GM19025 (cell line): ENCODE measurements around the gene GCK.

ENCODE experiments used
- ATAC-seq: cut with Tn5 transposase; IDR thresholded peaks from one replicate; pipeline ENCODE4 v1.9.1; 2021; ENCODE audit warnings: mild to moderate bottlenecking, low read depth, moderate library complexity; ENCODE audit not compliant: unreplicated experiment

The GCK gene

DNA sequence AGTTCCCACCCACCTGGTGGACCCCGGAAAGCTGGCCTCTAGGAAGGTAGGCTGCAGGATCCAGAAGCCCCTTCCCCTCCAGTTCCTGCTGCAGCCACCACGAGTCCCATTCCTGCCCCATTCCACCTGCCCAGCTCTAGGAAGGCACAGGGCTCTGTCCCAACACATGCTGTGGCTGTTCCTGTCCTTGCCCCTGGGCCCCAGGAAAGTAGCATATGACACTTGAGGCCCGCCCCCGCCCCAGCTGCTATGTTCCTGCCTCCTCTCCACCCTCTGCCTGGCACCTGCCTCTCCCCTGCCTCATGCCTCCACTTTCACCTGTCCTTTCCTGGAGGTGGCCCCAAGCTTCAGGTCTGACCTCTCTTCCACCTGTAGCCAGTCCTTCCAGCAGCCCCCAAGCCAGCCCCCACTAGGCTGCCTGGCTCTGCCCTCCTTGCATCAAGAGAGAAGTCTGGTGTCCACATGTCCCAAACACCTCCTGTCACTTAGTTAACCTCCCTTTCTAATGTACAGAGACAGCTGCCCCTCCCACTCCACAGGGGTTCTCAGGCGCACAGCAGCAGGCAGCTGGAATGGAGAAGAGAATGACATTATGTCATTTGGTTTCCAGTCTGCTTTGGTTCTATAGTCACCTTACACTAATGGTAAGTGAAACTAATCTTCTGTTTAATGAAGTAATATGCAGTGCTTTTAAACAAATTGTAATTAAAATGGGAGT, 34.3 kb upstream of the GCK start:
- no peak for ATAC-seq

DNA sequence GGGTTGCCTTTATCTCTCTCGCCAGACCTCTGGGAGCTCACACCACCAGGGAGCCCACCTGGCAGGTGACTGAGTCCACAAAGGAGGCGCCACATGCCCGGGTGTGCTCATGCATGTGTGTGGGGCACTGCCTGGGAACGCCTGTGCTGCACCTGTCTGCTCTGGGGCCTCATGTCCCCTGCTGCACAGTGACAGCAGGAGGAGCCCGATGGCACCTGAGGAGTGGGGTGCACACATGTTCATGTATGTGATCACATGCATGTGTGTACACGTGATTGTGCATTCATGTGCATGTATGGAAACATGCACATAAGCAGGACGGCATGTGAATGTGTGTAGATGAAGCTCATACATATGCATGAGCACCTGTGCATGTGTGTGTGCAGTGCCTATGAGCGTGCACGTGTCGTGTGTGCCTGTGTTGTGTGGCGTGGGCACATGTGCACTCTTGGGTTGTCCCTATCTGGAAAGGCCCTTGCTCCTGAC, 33.6 kb upstream of the GCK start:
- ATAC-seq: no peak

DNA sequence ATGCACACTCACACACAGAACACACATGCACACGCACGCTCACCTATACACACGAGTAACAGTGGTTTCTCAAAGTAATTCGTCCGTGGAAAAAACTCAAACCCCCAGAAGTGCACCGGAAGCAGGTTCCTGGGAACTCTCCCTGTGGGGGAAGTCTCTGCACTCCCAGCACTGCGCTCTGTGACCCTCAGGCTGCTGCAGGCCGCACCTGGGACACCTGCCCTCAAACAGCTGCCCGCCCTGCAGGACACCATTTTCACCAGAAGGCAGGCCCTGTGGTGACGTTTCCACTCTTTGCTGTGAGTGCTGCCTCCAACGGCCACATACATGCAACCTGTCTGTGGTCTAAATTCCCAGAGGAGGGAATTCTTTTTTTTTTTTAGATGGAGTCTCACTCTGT, 32.8 kb upstream of the GCK start:
- no peak for ATAC-seq

DNA sequence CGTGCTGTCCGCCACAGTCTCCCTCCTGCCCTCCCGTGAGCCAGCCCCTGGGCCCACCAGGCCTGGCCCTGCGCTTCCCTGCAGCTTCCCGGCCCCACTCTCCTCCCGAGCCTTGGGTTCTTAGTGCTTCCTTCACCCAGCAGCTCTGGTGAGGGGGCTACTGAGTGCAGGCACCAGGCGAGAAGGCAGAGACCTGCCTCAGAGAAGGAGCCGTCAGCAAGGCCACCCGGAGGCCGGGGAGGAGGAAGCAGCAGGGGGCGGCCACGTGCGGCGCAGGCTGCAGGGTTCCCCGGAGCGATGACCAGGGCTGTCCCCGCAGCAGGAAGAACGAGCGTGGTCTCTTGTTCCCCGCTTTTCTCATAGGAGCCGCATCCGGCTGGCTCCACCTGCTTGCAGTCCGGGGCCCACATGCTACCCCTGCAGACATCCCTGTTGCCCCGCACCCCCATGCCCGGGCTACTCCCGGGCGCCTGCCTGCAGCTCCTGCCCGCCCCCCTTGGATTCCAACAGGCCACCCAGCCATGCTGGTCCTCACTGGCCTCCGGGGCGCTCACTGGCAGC, 32.1 kb upstream of the GCK start:
- no peak for ATAC-seq

DNA sequence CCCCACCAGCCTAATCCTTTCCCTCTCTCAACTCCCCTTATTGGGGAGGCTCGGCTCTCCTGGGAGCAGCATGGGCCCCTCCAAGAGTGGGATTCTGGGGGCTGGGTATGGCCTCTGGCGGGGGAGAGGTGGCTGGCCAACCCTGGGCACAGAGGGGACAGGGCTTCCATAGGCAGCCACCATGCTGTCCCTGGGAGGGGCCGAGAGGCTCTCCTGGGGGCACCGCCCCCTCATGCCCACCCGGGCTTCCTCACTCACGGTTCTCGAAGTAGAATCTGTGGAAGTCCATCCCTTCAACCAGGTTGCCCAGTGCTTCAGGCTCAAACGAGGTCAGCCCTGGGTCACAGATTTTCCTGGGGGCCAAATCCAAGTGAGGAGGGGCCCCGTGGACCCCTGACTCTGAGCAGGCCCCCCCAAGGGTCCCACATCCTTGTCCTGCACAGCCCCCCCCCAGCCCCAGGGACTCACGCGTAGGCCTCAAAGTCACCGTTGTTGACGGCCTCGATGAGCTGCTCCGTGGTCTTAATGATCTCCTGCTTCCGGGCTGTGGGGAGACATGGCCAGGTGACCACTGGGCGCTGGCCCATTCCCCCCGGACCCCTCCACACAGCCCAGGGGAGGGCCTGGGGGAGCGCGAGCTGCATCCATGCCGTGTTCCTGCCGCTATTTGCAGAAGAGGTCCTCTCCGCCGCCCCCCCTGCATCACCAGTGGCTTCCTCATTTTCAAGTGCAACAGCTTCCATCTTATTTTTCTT, 31.3 kb upstream of the GCK start:
- no peak for ATAC-seq

DNA sequence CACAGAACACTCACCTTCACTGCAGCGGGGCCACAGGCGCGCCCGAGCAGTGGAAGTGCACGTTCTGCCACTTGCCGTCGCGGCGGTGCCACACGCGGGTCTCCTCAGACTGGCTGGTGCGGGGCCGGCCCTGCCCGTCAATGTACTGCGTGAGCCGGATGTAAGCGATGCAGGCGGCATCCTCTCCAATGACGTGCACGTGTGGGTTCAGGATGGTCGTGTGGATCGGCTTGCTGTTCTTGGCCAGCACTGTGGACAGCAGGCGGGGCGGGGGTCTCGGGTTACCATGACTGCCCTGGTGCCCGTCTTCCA, 30.8 kb upstream of the GCK start:
- no peak for ATAC-seq

DNA sequence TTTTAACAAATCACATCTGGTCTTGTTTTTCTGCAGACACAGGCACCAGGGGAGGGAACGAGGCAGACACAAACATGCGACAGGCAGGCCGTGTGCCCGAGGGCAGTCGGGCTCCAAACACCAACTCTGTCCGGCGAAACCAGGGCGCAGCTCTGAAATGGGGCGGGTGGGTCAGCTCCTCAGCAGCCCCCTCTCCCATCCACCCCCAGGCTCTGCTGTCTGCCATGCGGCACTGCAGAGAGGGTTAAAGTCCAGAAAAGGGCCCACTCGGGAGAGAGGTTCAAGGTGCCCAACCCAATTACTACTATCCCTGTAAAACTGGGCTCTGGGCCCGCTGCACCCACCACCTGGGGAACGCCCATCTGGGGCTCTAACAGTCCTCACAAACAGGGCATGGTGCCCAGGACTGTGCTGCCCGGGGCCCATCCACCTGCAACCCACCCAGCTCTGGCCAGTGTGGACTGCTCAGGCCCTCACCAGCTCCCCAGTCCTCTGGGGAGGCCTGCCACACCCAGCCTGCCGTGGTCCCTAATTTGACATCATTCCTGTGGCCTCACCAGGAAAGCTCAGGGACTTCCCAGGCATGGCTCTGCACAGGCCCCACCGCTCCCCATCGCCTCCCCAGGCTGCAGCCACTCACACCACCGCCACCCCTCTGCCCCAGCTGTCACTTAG, 30.3 kb upstream of the GCK start:
- ATAC-seq: no peak

DNA sequence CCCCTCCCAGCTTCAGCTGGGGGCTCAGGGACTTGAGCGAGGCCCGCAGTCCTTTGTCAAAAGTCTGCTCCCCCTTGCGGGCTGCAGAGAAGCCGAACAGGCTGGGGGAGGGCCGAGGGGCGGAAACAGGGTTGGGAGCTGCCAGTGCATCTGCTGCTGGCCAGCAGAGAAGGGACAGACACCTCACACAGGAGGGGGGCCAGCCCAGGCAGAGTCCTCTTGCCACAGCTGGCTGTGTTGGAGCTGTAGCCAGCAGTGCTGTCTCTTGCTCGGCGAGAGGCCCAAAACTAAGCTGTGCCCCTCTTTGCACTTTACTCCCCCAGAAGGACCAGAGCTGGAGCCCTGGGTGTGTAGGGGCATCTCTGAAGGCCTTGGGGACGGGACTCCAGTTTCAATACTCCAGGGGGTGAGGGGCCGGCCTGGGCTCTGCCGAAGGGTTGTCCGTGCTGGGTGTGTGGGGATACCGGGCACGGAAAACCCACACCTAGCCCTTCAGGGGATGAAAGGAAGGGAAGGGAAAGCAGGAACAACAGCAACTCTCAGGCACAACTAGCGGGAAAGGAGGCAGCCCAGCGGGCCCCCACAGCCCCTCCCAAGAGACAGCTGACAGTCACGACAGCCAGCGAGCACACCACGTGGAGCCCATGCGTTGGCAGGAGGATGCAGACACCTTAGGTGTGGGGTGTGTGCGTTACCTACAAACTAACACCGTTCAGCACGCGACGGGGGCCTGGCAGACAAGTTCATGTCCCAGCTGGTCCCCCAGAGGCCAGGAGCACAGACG, 29.4 kb upstream of the GCK start:
- ATAC-seq: no peak

DNA sequence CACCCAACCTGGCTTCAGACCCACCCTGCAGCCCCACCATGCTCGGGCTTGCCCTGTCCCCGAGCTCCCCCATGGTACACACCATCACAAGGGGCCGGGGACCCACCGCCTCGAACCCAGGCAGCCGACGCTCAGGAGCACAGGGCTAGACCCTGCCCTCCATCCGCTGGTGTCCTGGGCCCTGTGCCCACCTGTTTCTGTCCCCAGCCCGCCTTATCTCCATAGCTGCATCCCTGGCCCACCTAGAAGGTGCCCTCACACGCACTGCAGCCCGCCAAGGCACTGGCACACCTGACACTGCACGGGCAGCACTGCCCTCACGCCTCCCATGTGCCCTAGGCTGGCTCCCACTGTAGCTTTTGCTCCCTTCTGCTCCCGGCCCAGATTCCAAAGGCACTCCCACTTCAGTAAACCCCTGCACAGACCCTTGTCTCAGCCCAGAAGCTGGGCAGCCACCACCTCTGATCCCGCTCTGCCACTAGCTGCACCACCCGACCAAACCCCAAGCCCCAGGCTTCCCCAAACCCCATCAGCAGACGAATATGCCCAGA, 28.7 kb upstream of the GCK start:
- no peak for ATAC-seq

DNA sequence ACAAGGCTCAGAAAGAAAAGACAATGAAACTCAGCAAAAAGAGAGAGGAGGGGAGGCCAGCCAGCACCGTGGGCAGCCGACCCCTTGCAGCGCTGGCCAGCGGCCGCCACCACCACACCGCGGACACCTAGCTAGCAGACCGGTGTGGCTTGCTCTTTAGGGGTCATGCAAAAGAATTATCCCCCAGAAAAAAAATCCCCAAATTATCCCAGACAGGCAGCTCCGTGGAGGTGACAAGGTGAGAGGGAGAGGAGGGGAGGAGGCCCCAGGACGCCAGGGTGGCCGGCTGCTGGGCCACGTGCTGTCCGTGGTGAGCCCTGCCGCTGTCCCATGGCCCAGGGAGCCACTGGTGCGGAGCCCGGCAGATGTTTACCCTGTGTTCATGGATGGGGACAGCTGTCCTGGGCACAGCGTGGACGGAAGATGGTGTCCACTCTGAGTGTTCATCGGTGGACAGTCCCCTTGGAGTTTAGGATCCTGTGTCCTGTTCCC, 28.0 kb upstream of the GCK start:
- ATAC-seq: no peak

DNA sequence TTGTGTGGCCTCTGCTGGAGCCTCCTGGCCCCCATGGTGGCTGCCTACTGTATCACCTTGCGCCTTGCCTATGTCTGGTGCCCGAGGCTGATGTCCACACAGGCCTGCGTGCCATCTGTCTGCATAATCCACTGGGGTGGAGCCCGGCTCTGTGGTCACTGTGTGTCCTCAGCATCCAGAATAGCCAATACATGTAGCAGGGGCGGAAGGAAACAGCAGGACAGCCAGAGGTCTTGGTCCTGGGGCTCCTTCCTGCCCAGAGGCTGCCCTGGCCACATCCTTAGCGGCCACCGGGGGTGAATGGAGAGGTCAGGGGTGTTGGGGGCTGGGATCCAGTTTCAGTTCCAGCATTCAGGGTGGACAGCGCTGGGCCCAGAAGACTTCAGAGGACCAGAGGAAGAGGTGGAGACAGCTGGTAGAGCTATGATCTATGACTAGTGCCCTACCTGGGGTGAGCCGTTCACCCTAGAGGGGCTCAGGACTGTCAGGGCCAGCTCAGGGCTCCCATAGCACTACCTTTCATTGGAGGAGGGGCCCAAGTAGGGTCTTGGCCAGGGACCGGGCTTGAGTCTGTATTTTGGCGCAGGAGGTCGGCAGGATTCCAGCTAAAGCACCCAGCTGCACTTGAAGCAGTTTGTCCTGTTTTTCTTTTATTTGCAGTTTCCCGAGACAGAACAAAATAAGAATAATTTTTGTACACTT, 27.4 kb upstream of the GCK start:
- ATAC-seq: no peak

DNA sequence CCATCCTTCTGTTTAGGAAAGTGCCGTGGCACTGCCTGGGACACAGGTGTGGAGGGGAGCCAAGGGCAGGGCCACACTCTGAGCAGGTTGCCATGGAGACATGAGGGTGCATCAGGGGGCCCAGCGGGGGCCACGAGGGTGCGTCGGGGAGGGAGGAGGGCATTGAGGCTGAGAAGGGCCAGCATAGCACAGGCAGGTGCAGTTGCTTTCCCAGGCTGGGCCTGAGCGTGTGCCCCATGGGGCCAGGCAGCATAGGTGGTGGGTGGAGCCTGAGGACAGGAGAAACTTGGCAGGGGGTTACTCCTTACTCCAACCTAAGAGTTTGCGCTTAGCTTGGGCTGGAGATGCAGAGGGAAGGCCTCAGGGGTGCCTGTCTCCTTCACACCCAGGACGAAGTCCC, 26.8 kb upstream of the GCK start:
- ATAC-seq: no peak

DNA sequence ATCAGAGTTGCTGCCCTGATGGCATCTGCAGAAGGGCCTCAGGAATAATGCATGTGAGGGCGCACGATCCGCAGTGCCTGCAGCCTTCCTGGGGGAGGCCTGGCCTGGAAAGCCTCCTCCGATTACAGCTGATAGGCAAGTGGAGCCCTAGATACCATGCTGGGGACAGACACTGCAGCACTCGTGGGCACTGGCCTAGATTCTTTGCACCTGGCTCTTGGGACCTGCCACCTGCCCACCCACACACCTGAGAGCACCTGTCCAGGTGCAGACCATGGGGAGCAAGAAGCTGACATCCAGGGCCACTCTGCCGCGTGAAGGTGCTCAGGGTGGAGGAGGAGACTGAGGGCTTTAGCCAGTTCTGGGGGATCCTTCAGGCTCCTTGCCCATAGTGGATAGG, 26.3 kb upstream of the GCK start:
- no peak for ATAC-seq

DNA sequence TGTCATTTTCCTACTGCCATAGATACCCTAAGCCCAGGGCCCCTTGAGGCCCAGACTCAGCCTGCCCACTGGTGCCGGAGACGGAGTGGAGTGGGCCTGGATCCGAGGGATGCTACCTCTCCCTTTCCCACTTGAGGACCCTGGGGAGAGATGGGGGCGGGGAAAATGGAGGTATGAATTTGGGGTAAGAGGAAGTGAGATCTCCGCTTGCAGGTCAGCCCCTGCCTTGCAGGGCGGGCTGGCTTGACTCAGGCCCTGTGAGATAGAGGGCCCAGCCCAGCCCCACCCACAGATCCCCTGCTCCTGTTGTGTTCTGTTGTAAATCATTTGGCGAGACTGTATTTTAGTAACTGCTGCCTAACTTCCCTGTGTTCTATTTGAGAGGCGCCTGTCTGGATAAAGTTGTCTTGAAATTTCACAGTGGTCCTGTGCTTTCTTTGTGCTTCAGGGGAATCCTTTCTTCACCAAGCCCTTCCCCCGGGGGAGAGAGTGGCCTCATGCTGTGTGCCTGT, 24.7 kb upstream of the GCK start:
- ATAC-seq: no peak

DNA sequence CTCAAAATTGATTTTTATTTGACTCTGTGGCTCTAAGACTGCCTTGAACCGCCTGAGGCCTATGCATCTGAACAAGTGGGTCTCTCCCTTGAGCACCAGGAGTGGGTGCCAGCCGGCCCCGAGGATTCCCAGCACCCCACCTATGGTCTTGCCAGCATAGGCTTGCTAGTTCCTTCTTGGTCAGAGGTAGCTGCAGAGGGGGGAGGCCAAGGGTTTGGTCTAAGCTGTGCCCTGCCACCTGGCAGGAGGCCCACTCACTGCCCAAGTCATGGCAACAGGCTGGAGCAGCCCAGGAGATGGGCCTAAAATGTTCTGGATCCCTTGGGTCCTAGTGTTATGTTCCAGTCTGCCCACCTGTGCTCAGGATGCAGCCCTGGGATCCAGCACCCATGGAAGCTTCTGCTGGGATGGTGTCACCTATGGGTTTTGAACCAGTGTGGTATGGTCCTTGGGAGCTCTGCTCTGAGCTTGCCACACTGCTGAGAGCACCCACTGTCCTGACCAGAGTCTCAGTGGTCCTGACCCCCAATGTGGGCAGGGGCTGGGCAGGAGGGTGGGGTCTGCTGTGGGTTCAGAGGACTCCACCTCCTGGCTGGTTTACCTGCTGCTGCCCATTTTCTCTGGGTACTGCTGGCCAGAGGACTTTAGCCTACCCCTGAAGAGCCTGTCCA, 24.1 kb upstream of the GCK start:
- ATAC-seq: no peak

DNA sequence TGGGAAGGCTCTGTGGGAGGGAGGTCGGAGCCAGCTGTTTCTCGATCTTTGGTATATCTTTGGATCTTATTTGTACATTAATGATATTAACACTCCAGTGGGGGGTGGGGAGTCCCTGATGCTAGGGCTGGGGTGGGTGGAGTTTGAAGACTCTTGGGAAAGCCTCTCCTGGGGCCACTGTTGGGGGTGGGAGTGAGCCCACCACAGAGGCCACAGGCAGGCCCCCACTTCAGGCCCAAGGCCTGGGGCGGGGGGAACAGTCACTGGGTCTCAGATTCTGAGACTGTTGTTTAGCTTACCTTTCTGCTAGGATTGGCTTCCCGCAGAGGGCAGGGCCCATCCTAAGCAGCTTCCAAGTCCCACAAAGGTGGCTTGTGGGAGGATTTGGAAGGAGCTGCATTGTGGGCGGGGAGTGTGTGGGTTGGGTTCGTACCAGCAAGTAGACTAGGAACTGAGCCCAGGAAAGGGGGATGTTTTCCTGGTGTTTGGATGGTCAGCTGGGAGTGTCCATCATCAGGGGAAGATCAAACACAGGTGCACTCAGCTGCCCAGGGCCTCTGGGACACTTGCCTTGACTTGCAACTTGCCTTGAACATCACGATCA, 23.4 kb upstream of the GCK start:
- no peak for ATAC-seq

DNA sequence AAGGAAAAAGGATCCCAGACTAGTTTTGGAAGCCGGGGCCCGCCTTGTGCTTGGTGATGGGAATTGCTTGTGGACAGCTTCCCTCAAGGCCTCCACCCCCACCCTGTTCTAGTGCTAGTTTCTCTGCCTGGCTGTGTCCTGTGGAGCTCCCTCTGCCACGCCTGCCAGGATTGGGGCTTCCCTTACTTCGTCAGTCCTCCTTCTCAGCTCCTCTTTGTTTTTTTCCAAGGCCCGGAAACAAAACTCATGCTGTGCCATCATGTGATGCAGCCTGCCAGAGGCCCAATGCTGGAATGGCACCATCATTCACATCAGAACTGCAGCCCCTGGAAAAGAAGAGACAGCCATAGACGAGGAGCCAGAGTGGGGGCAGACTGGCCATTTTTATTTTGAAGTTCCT, 22.8 kb upstream of the GCK start:
- ATAC-seq: no peak

DNA sequence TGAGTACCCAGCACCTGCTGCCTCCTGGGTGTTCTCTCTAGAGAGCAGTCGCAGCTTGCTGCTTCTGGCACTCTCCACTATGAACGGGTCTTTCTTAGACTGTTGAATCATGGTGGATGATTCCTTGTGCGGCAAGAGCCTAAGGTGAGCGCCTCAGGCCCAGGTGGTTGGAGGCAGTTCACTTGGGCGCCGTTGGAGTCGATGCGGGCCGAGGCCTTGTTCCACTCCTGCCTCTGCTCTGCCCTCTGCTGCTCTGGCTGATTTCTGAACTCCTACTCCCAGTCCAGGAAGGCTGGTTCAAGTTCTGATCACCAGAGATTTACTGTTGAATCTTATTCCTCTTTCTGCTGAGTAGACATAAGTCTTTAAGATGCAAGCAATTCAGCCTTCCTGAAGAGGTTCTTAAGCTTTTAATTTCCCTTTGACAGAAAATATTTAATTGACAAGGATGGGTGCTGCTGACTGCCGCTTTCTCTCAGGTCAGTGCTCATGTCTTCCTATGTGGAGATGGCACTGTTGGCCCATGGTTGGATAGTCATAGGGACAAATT, 22.0 kb upstream of the GCK start:
- no peak for ATAC-seq
